Spinal cord (tissue), 10 donors: ENCODE data around the gene LINGO1. TPM values are rescaled to one million over a fixed set of nuclear protein-coding genes. Genes with fewer than 3 reads are reported as not detected.

ENCODE experiments used
- DNase-seq, 6 donors: peaks; one replicate each; pipeline versions ENCODE4 v3.0.0 to v3.0.0-alpha.2; 2013 to 2015; ENCODE audit warnings: low spot score in 6 of 6, low read depth in 4 of 6
- H3K27ac ChIP-seq: one replicate; pipeline ENCODE4 v1.5.1; 2013; ENCODE audit warnings: low read depth, low read length, control low read depth
- H3K27me3 ChIP-seq: one replicate; pipeline ENCODE4 v1.6.1; 2013; ENCODE audit warnings: low read length; ENCODE audit not compliant: control insufficient read depth, insufficient read depth
- H3K36me3 ChIP-seq: one replicate; pipeline ENCODE4 v1.6.1; 2013; ENCODE audit warnings: low read length; ENCODE audit not compliant: control insufficient read depth, insufficient read depth
- H3K4me1 ChIP-seq: one replicate; pipeline ENCODE4 v1.6.1; 2013; ENCODE audit warnings: low read length; ENCODE audit not compliant: control insufficient read depth, insufficient read depth
- H3K4me3 ChIP-seq: one replicate; pipeline ENCODE4 v1.5.1; 2013; ENCODE audit warnings: low read depth, low read length, control low read depth
- H3K9me3 ChIP-seq: one replicate; pipeline ENCODE4 v1.6.1; 2013; ENCODE audit warnings: low read length; ENCODE audit not compliant: control insufficient read depth, insufficient read depth
- WGBS: methylation state at CpG from one replicate; pipeline ENCODE4 v1.1.5; 2013; ENCODE audit warnings: missing lambda C conversion rate; ENCODE audit not compliant: insufficient coverage; 5-methylcytosine and 5-hydroxymethylcytosine counted together
- polyA plus RNA-seq, 2 donors: library from polyadenylated mRNA; unstranded; fragments of 120-200 nt; gene quantifications; one replicate each; pipeline ENCODE4 v1.2.1, GENCODE V29; 2013; ENCODE audit not compliant: insufficient read length in 2 of 2
- total RNA-seq, 2 donors: library from RNA; depleted of rRNA in 1 of 2; stranded (reverse); fragments of 120-200 nt in 1 of 2; fragments of >200 nt in 1 of 2; gene quantifications; one replicate each; pipeline versions ENCODE4 v1.2.3 to v1.2.4, GENCODE V29; 2013 to 2014
- donor health status: healthy.

Gene LINGO1
- total and polyA plus RNA-seq, 4 donors = 13.7 to 149 (median 83.7) TPM

GRCh38 chr15:77611767-77612166 is 20.9 kb downstream of the LINGO1 start:
- no peak overlapping the region for H3K27ac ChIP-seq
- WGBS = 69% methylated on average over 4 of the region's 10 CpGs
- no peaks in the 10 kb centered on the region for H3K9me3 ChIP-seq
- H3K27me3 ChIP-seq = no peaks in the 10 kb centered on the region
- peaks cover 54% of the 10 kb centered on the region for H3K4me1 ChIP-seq
- no peak overlapping the region for H3K4me3 ChIP-seq
- peaks cover 53% of the 10 kb centered on the region for H3K36me3 ChIP-seq
- no peak for DNase-seq

DNA sequence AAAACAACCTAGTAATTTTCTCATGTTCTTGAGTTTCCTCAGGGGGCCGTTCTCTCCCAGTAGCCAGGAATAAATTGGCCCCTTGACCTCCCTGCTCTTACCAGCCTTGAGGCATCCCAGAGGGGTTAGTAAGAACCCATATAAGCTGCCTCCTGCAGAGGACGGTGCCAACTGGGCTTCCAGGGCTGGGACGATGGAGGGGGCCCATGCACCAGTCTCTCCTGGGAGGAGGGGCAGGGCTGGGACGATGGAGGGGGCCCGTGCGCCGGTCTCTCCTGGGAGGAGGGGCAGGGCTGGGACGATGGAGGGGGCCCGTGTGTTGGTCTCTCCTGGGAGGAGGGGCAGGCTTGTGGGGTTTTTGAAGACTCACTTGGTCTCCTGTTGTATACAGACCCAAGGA is 22.0 kb downstream of the LINGO1 start:
- H3K27ac ChIP-seq = no peak overlapping the region
- DNase-seq = no peak
- WGBS = 44% methylated on average over 3 of the region's 9 CpGs
- H3K4me3 ChIP-seq = no peak overlapping the region
- H3K36me3 ChIP-seq = peaks cover 43% of the 10 kb centered on the region
- H3K27me3 ChIP-seq = no peaks in the 10 kb centered on the region
- H3K9me3 ChIP-seq = no peaks in the 10 kb centered on the region
- H3K4me1 ChIP-seq = peaks cover 60% of the 10 kb centered on the region

- Histone ChIP-seq H3K9me3 (no peaks in the 10 kb centered on the region), H3K4me1 (peaks cover 71% of the 10 kb centered on the region), H3K27me3 (no peaks in the 10 kb centered on the region), H3K27ac (no peak overlapping the region), H3K36me3 (peaks cover 32% of the 10 kb centered on the region), H3K4me3 (no peak overlapping the region)
- 100% methylated on average over 1 of the region's 3 CpGs for WGBS
- no peak for DNase-seq
These were observed 23.2 kb downstream of the LINGO1 start for GRCh38 chr15:77609558-77609957.

GRCh38 chr15:77608774-77609173 is 23.9 kb downstream of the LINGO1 start:
- H3K4me3 ChIP-seq = no peak overlapping the region
- H3K27ac ChIP-seq = no peak overlapping the region
- H3K27me3 ChIP-seq = no peaks in the 10 kb centered on the region
- 86% methylated on average over 5 of the region's 6 CpGs for WGBS
- no peak for DNase-seq
- H3K4me1 ChIP-seq = peaks cover 79% of the 10 kb centered on the region
- peaks cover 24% of the 10 kb centered on the region for H3K36me3 ChIP-seq
- no peaks in the 10 kb centered on the region for H3K9me3 ChIP-seq

GRCh38 chr15:77607894-77608261 is 24.8 kb downstream of the LINGO1 start:
- no peak for DNase-seq
- H3K4me1 ChIP-seq = peaks cover 83% of the 10 kb centered on the region

GRCh38 chr15:77607111-77607893 is 25.4 kb downstream of the LINGO1 start:
- DNase-seq = no peak
- Histone ChIP-seq H3K27ac (peak overlapping the region; percentile 47), H3K4me3 (no peak overlapping the region), H3K9me3 (no peaks in the 10 kb centered on the region), H3K36me3 (peaks cover 9% of the 10 kb centered on the region), H3K4me1 (peaks cover 80% of the 10 kb centered on the region), H3K27me3 (no peaks in the 10 kb centered on the region)
- WGBS = 58% methylated on average over 10 of the region's 17 CpGs

More at GRCh38 chr15:77607894-77608261, 24.8 kb downstream of the LINGO1 start:
- Histone ChIP-seq H3K27ac (peak overlapping the region; percentile 47), H3K4me3 (no peak overlapping the region), H3K9me3 (no peaks in the 10 kb centered on the region), H3K36me3 (peaks cover 15% of the 10 kb centered on the region), H3K27me3 (no peaks in the 10 kb centered on the region)
- WGBS = 65% methylated on average over 5 of the region's 5 CpGs

- H3K27me3 ChIP-seq = no peaks in the 10 kb centered on the region
- H3K4me1 ChIP-seq = peaks cover 71% of the 10 kb centered on the region
- peak overlapping the region; percentile 47 for H3K27ac ChIP-seq
- H3K9me3 ChIP-seq = no peaks in the 10 kb centered on the region
- no peak overlapping the region for H3K4me3 ChIP-seq
- WGBS = 75% methylated on average over 10 of the region's 16 CpGs
- peaks cover 3% of the 10 kb centered on the region for H3K36me3 ChIP-seq
- DNase-seq = no peak
These were observed 26.3 kb downstream of the LINGO1 start for GRCh38 chr15:77606142-77607034.

GRCh38 chr15:77605547-77605946 is 27.2 kb downstream of the LINGO1 start:
- Histone ChIP-seq H3K36me3 (peaks cover 3% of the 10 kb centered on the region), H3K27me3 (no peaks in the 10 kb centered on the region), H3K9me3 (no peaks in the 10 kb centered on the region), H3K27ac (no peak overlapping the region), H3K4me1 (peaks cover 67% of the 10 kb centered on the region), H3K4me3 (no peak overlapping the region)
- DNase-seq = no peak
- 77% methylated on average over 6 of the region's 6 CpGs for WGBS

- DNase-seq = no peak
- Histone ChIP-seq H3K27me3 (no peaks in the 10 kb centered on the region), H3K27ac (peak overlapping the region; percentile 52), H3K4me3 (no peak overlapping the region), H3K36me3 (peaks cover 3% of the 10 kb centered on the region), H3K9me3 (no peaks in the 10 kb centered on the region), H3K4me1 (peaks cover 66% of the 10 kb centered on the region)
- WGBS = 60% methylated on average over 1 of the region's 2 CpGs
These were observed 27.7 kb downstream of the LINGO1 start for GRCh38 chr15:77604973-77605372.
